ENCODE measurements around the gene HNRNPH2. TPM values are rescaled to one million over a fixed set of nuclear protein-coding genes. Genes with fewer than 3 reads are reported as not detected.

Gene HNRNPH2
- polyA plus RNA-seq, 1 donor (not counting 4 experiments of a cell fraction or from before 2014, with no cell fraction given) = 73.2 TPM

GRCh38 chrX:101388604-101389003 lies 19.4 kb upstream of the HNRNPH2 start:
- peaks cover 6% of the 10 kb centered on the region for H3K4me1 ChIP-seq (ENCODE audit: control insufficient read depth, extremely low read depth, insufficient read depth, low read length)
- DNase-seq (ENCODE audit: low read depth, low spot score) = no peak
- H3K4me2 ChIP-seq (ENCODE audit: control insufficient read depth, extremely low read depth, insufficient read depth, low read depth, low read length) = no peak overlapping the region
- H3K9me1 ChIP-seq (ENCODE audit: control insufficient read depth, extremely low read depth, insufficient read depth, low read length) = no peaks in the 10 kb centered on the region
- H3K4me3 ChIP-seq (ENCODE audit: control insufficient read depth in 2 of 3, extremely low read depth in 1 of 3, insufficient read depth in 2 of 3, low read depth in 1 of 3, low read length in 3 of 3) = no peak overlapping the region
- no peak for FAIRE-seq
- H2AFZ ChIP-seq (ENCODE audit: control insufficient read depth, low read length) = no peak overlapping the region
- no peaks in the 10 kb centered on the region for H4K20me1 ChIP-seq (ENCODE audit: control insufficient read depth, extremely low read depth, insufficient read depth, low read length)
- no peak overlapping the region for H3K27ac ChIP-seq (ENCODE audit: control insufficient read depth, insufficient read depth, low read length)
- H3K9me3 ChIP-seq (ENCODE audit: control insufficient read depth, low read depth, low read length) = no peaks in the 10 kb centered on the region
- H3K36me3 ChIP-seq (ENCODE audit: control insufficient read depth in 2 of 2, extremely low read depth in 1 of 2, insufficient read depth in 2 of 2, low read length in 2 of 2) = peaks cover 1 to 8% of the 10 kb centered on the region in 2 experiments
- no peaks in the 10 kb centered on the region for H3K27me3 ChIP-seq (ENCODE audit: control insufficient read depth, extremely low read depth, insufficient read depth, low read length)
- H3K9ac ChIP-seq (ENCODE audit: control insufficient read depth, extremely low read depth, insufficient read depth, low read length) = no peak overlapping the region
- dilution Hi-C loops (cut with MboI; ENCODE audit: extremely low pct_ligation_motif_present, low sequenced_read_pairs) = no loop called here
- TF ChIP-seq EZH2 (IDR thresholded peaks at IDR 0.05; ENCODE audit: low read length) (no peak), CTCF (optimal IDR thresholded peaks at IDR 0.05 in 1 of 3, IDR thresholded peaks at IDR 0.05 in 1 of 3, conservative IDR thresholded peaks at IDR 0.05 in 1 of 3; ENCODE audit: extremely low read depth in 1 of 3, insufficient read depth in 2 of 3, low read length in 3 of 3) (no peak)
- H3K79me2 ChIP-seq (ENCODE audit: control insufficient read depth, insufficient read depth, low read length) = peaks cover 16% of the 10 kb centered on the region

- no peaks in the 10 kb centered on the region for H4K20me1 ChIP-seq (ENCODE audit: control insufficient read depth, extremely low read depth, insufficient read depth, low read length)
- dilution Hi-C loops (cut with MboI; ENCODE audit: extremely low pct_ligation_motif_present, low sequenced_read_pairs) = no loop called here
- peak within 1 kb of the TSS; percentile 88 for H3K9ac ChIP-seq (ENCODE audit: control insufficient read depth, extremely low read depth, insufficient read depth, low read length)
- peak within 1 kb of the TSS; percentile 68 for H2AFZ ChIP-seq (ENCODE audit: control insufficient read depth, low read length)
- peaks cover 16% of the 10 kb centered on the region for H3K79me2 ChIP-seq (ENCODE audit: control insufficient read depth, insufficient read depth, low read length)
- peak within 1 kb of the TSS; percentile 79 for H3K4me2 ChIP-seq (ENCODE audit: control insufficient read depth, extremely low read depth, insufficient read depth, low read depth, low read length)
- H3K4me1 ChIP-seq (ENCODE audit: control insufficient read depth, extremely low read depth, insufficient read depth, low read length) = peaks cover 6% of the 10 kb centered on the region
- H3K27ac ChIP-seq (ENCODE audit: control insufficient read depth, insufficient read depth, low read length) = peak within 1 kb of the TSS; percentile 86
- H3K9me3 ChIP-seq (ENCODE audit: control insufficient read depth, low read depth, low read length) = no peaks in the 10 kb centered on the region
- no peak for FAIRE-seq
- H3K9me1 ChIP-seq (ENCODE audit: control insufficient read depth, extremely low read depth, insufficient read depth, low read length) = no peaks in the 10 kb centered on the region
- DNase-seq (ENCODE audit: low read depth, low spot score) = peak; percentile 67
- H3K4me3 ChIP-seq (ENCODE audit: control insufficient read depth in 2 of 3, extremely low read depth in 1 of 3, insufficient read depth in 2 of 3, low read depth in 1 of 3, low read length in 3 of 3) = peak within 1 kb of the TSS; percentile 56 to 79 (median 70)
- peaks cover 1 to 8% of the 10 kb centered on the region in 2 experiments for H3K36me3 ChIP-seq (ENCODE audit: control insufficient read depth in 2 of 2, extremely low read depth in 1 of 2, insufficient read depth in 2 of 2, low read length in 2 of 2)
- H3K27me3 ChIP-seq (ENCODE audit: control insufficient read depth, extremely low read depth, insufficient read depth, low read length) = no peaks in the 10 kb centered on the region
- TF ChIP-seq CTCF (optimal IDR thresholded peaks at IDR 0.05 in 1 of 3, IDR thresholded peaks at IDR 0.05 in 1 of 3, conservative IDR thresholded peaks at IDR 0.05 in 1 of 3; ENCODE audit: extremely low read depth in 1 of 3, insufficient read depth in 2 of 3, low read length in 3 of 3) (peak; percentile 65 to 73 (median 66)), EZH2 (IDR thresholded peaks at IDR 0.05; ENCODE audit: low read length) (no peak)
Observed at GRCh38 chrX:101390664-101391525, 17.1 kb upstream of the HNRNPH2 start, which contains the start of gene RPL36A. Gene RPL36A, plus strand, starts transcription at chrX:101391011. Its CDS starts 33 bp downstream, at chrX:101391044.
